Measurements from ENCODE around the gene LRRC49.

LRRC49 gene

GRCh38 chr15:71066983-71067382 lies 174.4 kb downstream of the LRRC49 start:
- no peak overlapping the region for H3K4me3 ChIP-seq (ENCODE audit: low read length)
- TF ChIP-seq CTCF (IDR thresholded peaks at IDR 0.05; ENCODE audit: insufficient read depth, low read depth, low read length, missing control alignments), result no peak
- peak; percentile 81 for DNase-seq (ENCODE audit: low read depth)

- no peak for DNase-seq (ENCODE audit: low read depth)
- TF ChIP-seq CTCF (IDR thresholded peaks at IDR 0.05; ENCODE audit: insufficient read depth, low read depth, low read length, missing control alignments), result no peak
- H3K4me3 ChIP-seq (ENCODE audit: low read length), result no peak overlapping the region
Measured at GRCh38 chr15:71069693-71070092, 177.1 kb downstream of the LRRC49 start.

GRCh38 chr15:71071529-71071928 lies 178.9 kb downstream of the LRRC49 start:
- no peak overlapping the region for H3K4me3 ChIP-seq (ENCODE audit: low read length)
- TF ChIP-seq CTCF (IDR thresholded peaks at IDR 0.05; ENCODE audit: insufficient read depth, low read depth, low read length, missing control alignments), result no peak
- no peak for DNase-seq (ENCODE audit: low read depth)

- no peak for DNase-seq (ENCODE audit: low read depth)
- no peak for TF ChIP-seq CTCF (IDR thresholded peaks at IDR 0.05; ENCODE audit: insufficient read depth, low read depth, low read length, missing control alignments)
- H3K4me3 ChIP-seq (ENCODE audit: low read length), result no peak overlapping the region
Measured at GRCh38 chr15:71072423-71072822, 179.8 kb downstream of the LRRC49 start.

GRCh38 chr15:71078506-71079207 lies 186.0 kb downstream of the LRRC49 start:
- TF ChIP-seq CTCF (IDR thresholded peaks at IDR 0.05; ENCODE audit: insufficient read depth, low read depth, low read length, missing control alignments), result no peak
- DNase-seq (ENCODE audit: low read depth), result no peak
- H3K4me3 ChIP-seq (ENCODE audit: low read length), result no peak overlapping the region

- no peak overlapping the region for H3K4me3 ChIP-seq (ENCODE audit: low read length)
- DNase-seq (ENCODE audit: low read depth), result peak; percentile 80
- TF ChIP-seq CTCF (IDR thresholded peaks at IDR 0.05; ENCODE audit: insufficient read depth, low read depth, low read length, missing control alignments), result no peak
Measured at GRCh38 chr15:71079208-71080044, 186.8 kb downstream of the LRRC49 start.

Measured in epithelial cell of esophagus (primary cell).